HG03064 (cell line): ENCODE data around the gene UBQLNL.

ENCODE experiments used
- ATAC-seq: cut with Tn5 transposase; IDR thresholded peaks from one replicate; pipeline ENCODE4 v1.9.1; 2021; ENCODE audit warnings: low read depth; ENCODE audit not compliant: unreplicated experiment

Gene UBQLNL, protein sequence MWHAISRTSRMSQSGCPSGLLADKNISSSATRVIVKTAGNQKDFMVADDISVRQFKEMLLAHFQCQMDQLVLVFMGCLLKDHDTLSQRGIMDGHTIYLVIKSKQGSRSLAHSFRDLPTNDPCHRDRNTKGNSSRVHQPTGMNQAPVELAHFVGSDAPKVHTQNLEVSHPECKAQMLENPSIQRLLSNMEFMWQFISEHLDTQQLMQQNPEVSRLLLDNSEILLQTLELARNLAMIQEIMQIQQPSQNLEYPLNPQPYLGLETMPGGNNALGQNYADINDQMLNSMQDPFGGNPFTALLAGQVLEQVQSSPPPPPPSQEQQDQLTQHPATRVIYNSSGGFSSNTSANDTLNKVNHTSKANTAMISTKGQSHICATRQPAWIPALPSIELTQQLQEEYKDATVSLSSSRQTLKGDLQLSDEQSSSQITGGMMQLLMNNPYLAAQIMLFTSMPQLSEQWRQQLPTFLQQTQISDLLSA

GRCh38 chr11:5516599-5516998 lies at the start of gene UBQLNL:
UBQLNL (minus strand) TSS chr11:5516699; CDS start chr11:5516441, 258 bp downstream.
- no peak for ATAC-seq

- no peak for ATAC-seq
These were observed 47.9 kb upstream of the UBQLNL start for GRCh38 chr11:5564259-5565019.

- ATAC-seq: no peak
These were observed 41.3 kb upstream of the UBQLNL start for GRCh38 chr11:5557751-5558150.

- ATAC-seq: no peak
These were observed 40.2 kb upstream of the UBQLNL start for GRCh38 chr11:5556596-5557188.

DNA sequence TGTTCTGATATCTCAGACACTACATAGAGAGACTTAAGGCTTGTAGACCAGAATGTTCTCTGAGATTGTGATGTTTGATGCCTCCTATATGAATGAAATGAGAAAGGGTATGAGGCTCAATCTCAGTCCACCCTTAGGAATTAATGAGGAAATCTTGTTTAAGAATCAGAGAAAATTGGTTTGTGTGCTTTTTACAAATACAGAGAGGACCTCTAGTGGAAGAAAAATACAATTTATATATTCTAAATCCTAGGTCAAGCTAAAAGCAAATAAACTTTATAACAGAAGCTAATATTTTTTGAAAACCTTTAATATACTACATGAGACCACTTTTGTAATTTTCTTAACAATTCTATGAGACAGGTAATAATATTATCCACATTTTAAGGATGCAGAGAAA lies 36.8 kb upstream of the UBQLNL start:
- ATAC-seq: no peak

GRCh38 chr11:5550440-5551095 lies 34.1 kb upstream of the UBQLNL start:
- no peak for ATAC-seq

GRCh38 chr11:5548440-5548839 lies 31.9 kb upstream of the UBQLNL start, which contains the start of gene OR52H1:
OR52H1 (minus strand) TSS chr11:5548540; CDS start chr11:5545505, 3,035 bp downstream.
- ATAC-seq: no peak

- ATAC-seq: peak; percentile 70
These were observed 31.5 kb upstream of the UBQLNL start for GRCh38 chr11:5547982-5548381.

- ATAC-seq: no peak
These were observed 30.0 kb upstream of the UBQLNL start for GRCh38 chr11:5546457-5546856.

GRCh38 chr11:5541427-5541826 lies 24.9 kb upstream of the UBQLNL start:
- no peak for ATAC-seq

DNA sequence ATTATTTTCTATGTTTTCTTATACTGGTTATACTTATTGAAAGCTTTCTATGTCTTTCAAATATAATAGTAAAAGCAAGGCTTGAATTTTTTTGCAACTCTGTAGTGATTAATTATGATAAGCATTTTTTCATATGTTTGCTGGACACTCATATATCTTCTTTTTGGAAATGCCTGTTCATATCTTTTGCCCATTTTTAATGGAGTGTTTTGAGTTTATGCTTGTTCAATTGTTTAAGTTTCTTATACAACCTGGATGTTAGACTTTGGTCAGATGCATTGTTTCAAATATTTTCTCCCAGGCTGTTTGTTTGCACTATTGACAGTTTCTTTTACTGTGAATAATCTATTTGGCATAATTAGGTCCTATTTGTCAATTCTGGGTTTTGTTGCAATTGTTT lies 20.0 kb upstream of the UBQLNL start:
- no peak for ATAC-seq

GRCh38 chr11:5534046-5534445 lies 17.5 kb upstream of the UBQLNL start:
- no peak for ATAC-seq

DNA sequence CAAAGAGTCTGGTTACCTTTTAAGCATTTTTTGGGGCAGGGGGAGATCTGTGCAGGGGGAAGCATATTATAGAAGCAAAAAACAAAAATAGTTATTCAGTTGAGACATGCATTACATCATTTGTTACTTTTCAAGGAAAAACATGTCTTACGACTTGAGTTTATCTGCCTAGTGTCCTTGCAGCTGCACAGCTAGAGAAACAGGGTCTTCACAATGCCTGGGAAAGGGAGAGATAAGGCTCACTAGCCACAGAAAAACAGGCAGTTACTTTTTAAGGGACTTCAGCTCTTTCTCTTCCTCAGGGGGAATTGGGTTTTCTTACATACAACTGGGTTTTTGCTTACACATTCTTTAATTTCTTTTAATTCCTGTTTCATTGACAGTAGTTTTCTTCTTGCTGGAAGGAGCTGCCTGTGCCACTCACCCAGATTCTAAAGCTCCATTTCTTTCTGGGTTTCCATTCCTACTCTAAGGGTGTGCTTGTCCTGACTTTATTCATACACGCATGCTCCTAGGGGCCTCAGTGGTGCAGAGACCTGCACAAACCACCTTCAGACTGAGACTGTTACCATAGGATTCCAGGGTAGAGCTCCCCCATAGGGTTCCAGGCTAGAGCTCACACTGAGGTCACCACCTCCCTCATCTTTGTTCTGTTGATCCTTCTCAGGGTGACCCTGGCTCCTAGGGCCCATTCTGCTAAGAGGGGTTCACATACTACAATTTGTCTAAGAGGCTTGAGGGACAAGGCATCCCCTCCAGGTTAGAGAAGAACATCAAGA lies 14.7 kb upstream of the UBQLNL start:
- no peak for ATAC-seq

GRCh38 chr11:5528495-5528894 lies 12.0 kb upstream of the UBQLNL start:
- no peak for ATAC-seq

DNA sequence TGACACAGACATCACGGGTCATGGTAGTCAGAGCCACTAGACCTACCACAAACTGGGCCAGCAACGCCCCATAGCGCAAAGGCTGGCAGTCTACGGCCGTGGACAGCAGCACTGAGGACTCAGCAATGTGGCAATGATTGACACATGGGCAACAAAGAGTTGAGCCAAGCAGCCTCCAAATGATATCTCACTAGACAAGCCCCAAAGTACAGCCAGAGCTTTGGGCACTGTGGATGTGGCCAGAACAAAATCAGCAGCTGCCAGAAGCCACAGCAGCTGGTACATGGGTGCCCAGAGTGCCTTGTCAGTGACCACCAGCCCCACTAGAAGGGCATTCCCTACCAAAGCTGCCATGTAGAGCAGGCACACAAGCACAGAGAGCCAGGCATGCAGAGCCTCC lies 11.2 kb upstream of the UBQLNL start:
- ATAC-seq: no peak

- ATAC-seq: no peak
These were observed 8.3 kb upstream of the UBQLNL start for GRCh38 chr11:5524756-5525155.

GRCh38 chr11:5522308-5522707 lies 5.8 kb upstream of the UBQLNL start:
- no peak for ATAC-seq

- ATAC-seq: no peak
These were observed 5.0 kb upstream of the UBQLNL start for GRCh38 chr11:5521540-5521939.

- no peak for ATAC-seq
These were observed 1.7 kb downstream of the UBQLNL start for GRCh38 chr11:5514841-5515240.

- ATAC-seq: no peak
These were observed 6.7 kb downstream of the UBQLNL start, which contains the start of gene UBQLN3 for GRCh38 chr11:5509803-5510202. UBQLN3 (minus strand) TSS chr11:5509957; CDS start chr11:5509558, 399 bp downstream.
